ENCODE measurements around the gene MTERF4.

MTERF4 gene

GRCh38 chr2:241134711-241135110 lies 32.6 kb upstream of the MTERF4 start:
- DNase-seq (ENCODE audit: low read depth), result no peak
- TF ChIP-seq CTCF (IDR thresholded peaks at IDR 0.05; ENCODE audit: low read depth, low read length, missing control alignments), result no peak
- H3K4me3 ChIP-seq (ENCODE audit: low read depth, low read length), result no peak overlapping the region

- no peak for TF ChIP-seq CTCF (IDR thresholded peaks at IDR 0.05; ENCODE audit: low read depth, low read length, missing control alignments)
- DNase-seq (ENCODE audit: low read depth), result no peak
- H3K4me3 ChIP-seq (ENCODE audit: low read depth, low read length), result no peak overlapping the region
These were observed 31.3 kb upstream of the MTERF4 start for GRCh38 chr2:241133436-241133820.

- no peak overlapping the region for H3K4me3 ChIP-seq (ENCODE audit: low read depth, low read length)
- DNase-seq (ENCODE audit: low read depth), result no peak
- no peak for TF ChIP-seq CTCF (IDR thresholded peaks at IDR 0.05; ENCODE audit: low read depth, low read length, missing control alignments)
These were observed 30.7 kb upstream of the MTERF4 start for GRCh38 chr2:241132538-241133435.

- no peak for TF ChIP-seq CTCF (IDR thresholded peaks at IDR 0.05; ENCODE audit: low read depth, low read length, missing control alignments)
- no peak overlapping the region for H3K4me3 ChIP-seq (ENCODE audit: low read depth, low read length)
- no peak for DNase-seq (ENCODE audit: low read depth)
These were observed 29.4 kb upstream of the MTERF4 start for GRCh38 chr2:241131531-241131930.

- DNase-seq (ENCODE audit: low read depth), result no peak
- no peak for TF ChIP-seq CTCF (IDR thresholded peaks at IDR 0.05; ENCODE audit: low read depth, low read length, missing control alignments)
- no peak overlapping the region for H3K4me3 ChIP-seq (ENCODE audit: low read depth, low read length)
These were observed 28.2 kb upstream of the MTERF4 start for GRCh38 chr2:241130316-241130715.

GRCh38 chr2:241129086-241129871 lies 27.2 kb upstream of the MTERF4 start:
- DNase-seq (ENCODE audit: low read depth), result no peak
- no peak for TF ChIP-seq CTCF (IDR thresholded peaks at IDR 0.05; ENCODE audit: low read depth, low read length, missing control alignments)
- no peak overlapping the region for H3K4me3 ChIP-seq (ENCODE audit: low read depth, low read length)

Measured in GM12864 (cell line).